HCT116 (cell line): ENCODE measurements around the gene CHSY1.

Experiments used
- CTCF ChIP-seq, 3 experiments: fragments of 200-600 bp in 1 of 3; sonication (generic) in 1 of 3; IDR thresholded peaks in 2 of 3; conservative IDR thresholded peaks in 1 of 3; 2 replicates each; pipeline ENCODE4 v1.5.1; 2012 to 2017; ENCODE audit warnings: low read depth in 2 of 3, low read length in 2 of 3, antibody characterized with exemption in 1 of 3, borderline replicate concordance in 1 of 3, control low read depth in 1 of 3, mild to moderate bottlenecking in 1 of 3, mixed read lengths in 1 of 3, mixed run types in 1 of 3, moderate library complexity in 1 of 3; ENCODE audit not compliant: insufficient read depth in 1 of 3
- EZH2 ChIP-seq: fragments of 200-600 bp; sonication (generic); IDR thresholded peaks from 2 replicates; pipeline ENCODE4 v1.6.1; 2017; ENCODE audit warnings: antibody characterized with exemption, mixed run types
- POLR2A ChIP-seq: IDR thresholded peaks from 2 replicates; pipeline ENCODE4 v1.7.0; 2011; ENCODE audit warnings: borderline replicate concordance; ENCODE audit not compliant: insufficient read depth, insufficient read length; ENCODE audit errors: extremely low read depth

- TF ChIP-seq EZH2 (no peak), CTCF (IDR thresholded peaks at IDR 0.05 in 2 of 3, conservative IDR thresholded peaks at IDR 0.05 in 1 of 3; ENCODE audit: borderline replicate concordance in 1 of 3, insufficient read depth in 1 of 3, low read depth in 2 of 3, low read length in 2 of 3) (peak; percentile 42 to 74 (median 61); a peak in 4 of 6 replicates), POLR2A (no peak)
Observed at GRCh38 chr15:101256757-101257156, 4.9 kb upstream of the CHSY1 start.
